ENCODE measurements around the gene RBMS3.

Gene RBMS3

GRCh38 chr3:29420106-29420505 lies 139.2 kb downstream of the RBMS3 start:
- Mint-ChIP-seq H3K27ac (no peak overlapping the region), H3K4me3 (no peak overlapping the region), H3K36me3 (ENCODE audit: low read depth) (no peaks in the 10 kb centered on the region), H3K4me1 (ENCODE audit: low read depth) (no peaks in the 10 kb centered on the region), H3K27me3 (no peaks in the 10 kb centered on the region), H3K9me3 (no peaks in the 10 kb centered on the region)
- DNase-seq: no peak

GRCh38 chr3:29426302-29427226 lies 145.7 kb downstream of the RBMS3 start:
- no peak overlapping the region for H3K27ac Mint-ChIP-seq
- H3K27me3 Mint-ChIP-seq: no peaks in the 10 kb centered on the region
- no peak for DNase-seq
- H3K4me1 Mint-ChIP-seq (ENCODE audit: low read depth): no peaks in the 10 kb centered on the region
- no peaks in the 10 kb centered on the region for H3K9me3 Mint-ChIP-seq
- no peaks in the 10 kb centered on the region for H3K36me3 Mint-ChIP-seq (ENCODE audit: low read depth)
- no peak overlapping the region for H3K4me3 Mint-ChIP-seq

DNA sequence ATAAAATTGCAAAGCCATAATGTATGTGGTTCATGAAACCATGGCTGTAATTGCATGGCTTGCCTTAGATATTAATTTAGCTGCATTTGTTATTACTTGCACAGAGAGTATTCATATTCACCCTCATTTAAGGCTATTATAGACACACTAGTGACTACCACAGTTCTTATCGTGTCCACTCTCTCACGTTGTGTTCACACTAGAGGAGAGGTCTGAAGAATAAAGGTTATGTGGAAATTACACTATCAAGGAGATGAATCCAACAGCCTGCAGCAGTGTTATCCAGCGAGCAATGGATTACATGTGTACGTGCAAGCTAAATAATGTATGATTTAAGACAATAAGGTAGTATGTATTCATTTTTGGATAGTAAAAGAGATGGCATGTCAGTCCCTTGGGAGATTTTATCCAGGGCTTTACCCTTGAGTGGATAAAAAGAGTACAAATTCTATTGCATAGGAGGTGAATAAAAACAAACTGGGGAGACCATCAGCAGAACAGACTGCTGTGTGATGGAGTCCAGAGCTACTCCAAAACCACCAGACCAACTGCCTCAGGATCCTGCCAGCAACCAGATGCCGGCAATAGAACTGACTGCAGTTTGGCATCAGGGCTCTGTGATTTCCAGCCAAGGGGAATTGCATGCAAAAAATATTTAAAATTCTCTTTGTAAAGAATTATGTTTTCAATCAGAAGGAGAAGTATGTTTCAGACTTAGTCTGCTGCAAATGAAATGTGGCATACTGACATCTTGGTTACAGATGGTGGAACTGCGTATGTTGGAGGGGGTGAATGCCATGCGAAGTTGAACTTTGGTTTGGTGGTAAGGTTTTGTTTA lies 146.6 kb downstream of the RBMS3 start:
- Mint-ChIP-seq H3K27me3 (no peaks in the 10 kb centered on the region), H3K9me3 (no peaks in the 10 kb centered on the region), H3K27ac (no peak overlapping the region), H3K36me3 (ENCODE audit: low read depth) (no peaks in the 10 kb centered on the region), H3K4me1 (ENCODE audit: low read depth) (no peaks in the 10 kb centered on the region), H3K4me3 (no peak overlapping the region)
- no peak for DNase-seq

GRCh38 chr3:29429055-29429679 lies 148.3 kb downstream of the RBMS3 start:
- no peak for DNase-seq
- H3K9me3 Mint-ChIP-seq: no peaks in the 10 kb centered on the region
- H3K36me3 Mint-ChIP-seq (ENCODE audit: low read depth): no peaks in the 10 kb centered on the region
- H3K4me3 Mint-ChIP-seq: no peak overlapping the region
- no peak overlapping the region for H3K27ac Mint-ChIP-seq
- no peaks in the 10 kb centered on the region for H3K27me3 Mint-ChIP-seq
- H3K4me1 Mint-ChIP-seq (ENCODE audit: low read depth): no peaks in the 10 kb centered on the region

DNA sequence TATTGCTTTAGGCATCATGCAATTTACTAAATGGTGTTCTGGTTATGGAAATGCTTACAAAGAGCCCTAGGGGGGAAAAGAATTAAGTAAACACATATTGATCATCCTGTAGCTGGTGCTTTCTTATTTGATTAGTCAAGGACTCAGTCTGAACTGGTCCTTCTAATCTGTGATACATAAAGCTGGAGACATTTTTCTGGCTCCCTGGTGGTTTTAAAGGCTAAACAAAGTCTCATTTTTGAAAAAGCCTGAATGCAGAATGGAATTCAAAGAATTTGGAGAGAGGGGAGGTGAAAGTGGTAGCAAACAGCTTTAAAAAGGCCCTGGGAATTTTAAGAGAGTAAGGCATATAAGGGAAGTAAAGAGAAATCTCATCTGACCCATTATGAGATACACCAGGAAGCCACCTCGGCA lies 149.7 kb downstream of the RBMS3 start:
- Mint-ChIP-seq H3K27me3 (no peaks in the 10 kb centered on the region), H3K36me3 (ENCODE audit: low read depth) (no peaks in the 10 kb centered on the region), H3K4me1 (ENCODE audit: low read depth) (no peaks in the 10 kb centered on the region), H3K9me3 (no peaks in the 10 kb centered on the region), H3K4me3 (no peak overlapping the region), H3K27ac (no peak overlapping the region)
- no peak for DNase-seq

DNA sequence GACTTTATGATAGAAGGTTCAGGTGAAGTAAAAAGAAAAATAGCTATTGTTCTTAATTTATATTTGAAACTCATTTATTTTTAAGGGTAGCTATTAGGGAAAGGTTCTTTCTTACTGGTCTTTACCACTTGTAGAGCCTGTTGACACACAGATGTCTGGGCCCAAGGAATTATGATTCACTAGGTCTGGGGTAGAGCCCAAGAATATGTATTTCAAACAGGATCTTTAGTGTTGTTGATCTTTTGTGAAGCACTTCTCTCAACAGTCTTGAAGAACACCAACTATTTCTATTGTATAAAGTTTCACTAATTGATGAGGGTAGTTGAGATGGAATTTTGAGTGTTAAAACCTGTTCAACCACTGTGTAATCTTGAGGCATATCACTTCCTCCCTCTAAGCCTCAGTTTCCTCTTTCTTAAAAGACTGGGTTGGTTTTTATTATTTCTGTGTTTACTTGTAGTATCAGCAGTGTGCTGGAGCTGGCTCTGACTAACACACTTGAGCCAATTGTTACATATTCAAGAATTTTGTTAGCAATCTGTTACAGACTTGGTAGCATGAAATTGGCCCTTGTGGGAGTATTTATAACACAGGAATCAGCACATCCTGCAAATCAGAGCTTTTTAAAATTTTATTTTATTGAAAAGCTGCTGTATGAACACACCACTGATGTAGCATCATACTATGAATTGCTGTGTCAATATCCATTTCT lies 155.9 kb downstream of the RBMS3 start:
- H3K9me3 Mint-ChIP-seq: no peaks in the 10 kb centered on the region
- no peak overlapping the region for H3K4me3 Mint-ChIP-seq
- H3K36me3 Mint-ChIP-seq (ENCODE audit: low read depth): no peaks in the 10 kb centered on the region
- no peak for DNase-seq
- H3K27ac Mint-ChIP-seq: no peak overlapping the region
- peaks cover 3% of the 10 kb centered on the region for H3K27me3 Mint-ChIP-seq
- H3K4me1 Mint-ChIP-seq (ENCODE audit: low read depth): peaks cover 7% of the 10 kb centered on the region

GRCh38 chr3:29438580-29438979 lies 157.7 kb downstream of the RBMS3 start:
- H3K4me3 Mint-ChIP-seq: no peak overlapping the region
- peaks cover 3% of the 10 kb centered on the region for H3K9me3 Mint-ChIP-seq
- H3K27ac Mint-ChIP-seq: no peak overlapping the region
- DNase-seq: no peak
- peaks cover 7% of the 10 kb centered on the region for H3K4me1 Mint-ChIP-seq (ENCODE audit: low read depth)
- peaks cover 10% of the 10 kb centered on the region for H3K27me3 Mint-ChIP-seq
- H3K36me3 Mint-ChIP-seq (ENCODE audit: low read depth): no peaks in the 10 kb centered on the region

- Mint-ChIP-seq H3K27ac (no peak overlapping the region), H3K4me1 (ENCODE audit: low read depth) (peaks cover 7% of the 10 kb centered on the region), H3K4me3 (peak overlapping the region; percentile 21), H3K27me3 (peaks cover 12% of the 10 kb centered on the region), H3K36me3 (ENCODE audit: low read depth) (no peaks in the 10 kb centered on the region), H3K9me3 (peaks cover 3% of the 10 kb centered on the region)
- DNase-seq: no peak
These were observed 159.8 kb downstream of the RBMS3 start for GRCh38 chr3:29440413-29441305.

DNA sequence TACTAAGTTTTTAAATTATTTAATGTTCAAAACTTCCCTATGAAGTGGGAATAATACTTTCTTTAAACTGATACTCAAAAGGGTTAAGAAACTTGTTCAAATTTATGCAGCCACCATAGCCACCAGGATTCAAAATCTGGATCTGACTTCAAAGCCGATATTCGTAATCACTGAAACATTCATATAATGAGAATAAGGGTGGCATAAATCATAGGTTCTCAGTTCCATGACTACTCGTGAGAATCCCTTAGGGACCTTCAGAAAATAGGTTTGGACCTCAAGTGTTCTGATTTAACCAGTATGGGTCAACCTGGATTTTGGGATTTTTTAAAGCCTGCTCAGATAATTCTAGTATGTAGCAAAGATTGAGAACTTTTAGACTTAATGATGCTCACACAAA lies 160.6 kb downstream of the RBMS3 start:
- Mint-ChIP-seq H3K4me1 (ENCODE audit: low read depth) (peaks cover 7% of the 10 kb centered on the region), H3K27ac (no peak overlapping the region), H3K4me3 (no peak overlapping the region), H3K36me3 (ENCODE audit: low read depth) (no peaks in the 10 kb centered on the region), H3K27me3 (peaks cover 12% of the 10 kb centered on the region), H3K9me3 (peaks cover 3% of the 10 kb centered on the region)
- DNase-seq: no peak

GRCh38 chr3:29447946-29448627 lies 167.2 kb downstream of the RBMS3 start:
- Mint-ChIP-seq H3K27me3 (peaks cover 4% of the 10 kb centered on the region), H3K27ac (no peak overlapping the region), H3K4me3 (no peak overlapping the region), H3K36me3 (ENCODE audit: low read depth) (no peaks in the 10 kb centered on the region), H3K9me3 (peaks cover 3% of the 10 kb centered on the region), H3K4me1 (ENCODE audit: low read depth) (no peaks in the 10 kb centered on the region)
- no peak for DNase-seq

- no peak overlapping the region for H3K4me3 Mint-ChIP-seq
- no peaks in the 10 kb centered on the region for H3K36me3 Mint-ChIP-seq (ENCODE audit: low read depth)
- no peaks in the 10 kb centered on the region for H3K9me3 Mint-ChIP-seq
- H3K4me1 Mint-ChIP-seq (ENCODE audit: low read depth): no peaks in the 10 kb centered on the region
- H3K27me3 Mint-ChIP-seq: no peaks in the 10 kb centered on the region
- no peak overlapping the region for H3K27ac Mint-ChIP-seq
- DNase-seq: no peak
These were observed 171.0 kb downstream of the RBMS3 start for GRCh38 chr3:29451920-29452319.

DNA sequence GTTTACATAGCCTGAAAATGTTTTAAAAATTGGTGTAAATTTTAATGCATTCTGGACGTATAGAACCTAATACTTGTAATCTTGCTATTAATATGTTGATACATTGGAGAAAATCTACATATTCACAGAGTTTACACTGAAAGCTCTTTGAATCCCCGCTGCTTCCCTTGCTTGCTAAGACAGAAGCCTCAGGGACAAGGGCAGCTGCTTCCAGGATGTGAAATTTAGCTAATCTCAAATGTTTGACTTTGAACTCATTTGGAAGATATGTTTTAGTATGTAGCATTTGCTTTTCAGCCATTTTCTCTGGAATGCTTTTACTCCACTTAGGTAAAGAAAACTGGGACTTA lies 172.0 kb downstream of the RBMS3 start:
- H3K4me3 Mint-ChIP-seq: no peak overlapping the region
- no peak for DNase-seq
- H3K4me1 Mint-ChIP-seq (ENCODE audit: low read depth): no peaks in the 10 kb centered on the region
- no peaks in the 10 kb centered on the region for H3K27me3 Mint-ChIP-seq
- no peaks in the 10 kb centered on the region for H3K9me3 Mint-ChIP-seq
- no peaks in the 10 kb centered on the region for H3K36me3 Mint-ChIP-seq (ENCODE audit: low read depth)
- no peak overlapping the region for H3K27ac Mint-ChIP-seq
